ENCODE results near the gene PRSS2.

PRSS2 gene

GRCh38 chr7:142806022-142806356, 35.2 kb downstream of the PRSS2 start:
- Histone ChIP-seq H3K27ac (ENCODE audit: low read length) (peak overlapping the region; percentile 99; the same call in 1 of the 2 replicates), H3K79me2 (ENCODE audit: low read length) (no peaks in the 10 kb centered on the region), H3K9ac (ENCODE audit: low read length) (no peak overlapping the region), H3K4me1 (ENCODE audit: low read length) (peaks cover 60% of the 10 kb centered on the region), H4K20me1 (ENCODE audit: insufficient read depth, low read length) (no peaks in the 10 kb centered on the region), H3K9me3 (ENCODE audit: insufficient read depth, low read length) (peaks cover 16% of the 10 kb centered on the region), H3K4me2 (ENCODE audit: low read length) (no peak overlapping the region), H2AFZ (ENCODE audit: low read depth, low read length) (no peak overlapping the region), H3K4me3 (ENCODE audit: low read length) (no peak overlapping the region), H3K27me3 (ENCODE audit: low read depth, low read length) (no peaks in the 10 kb centered on the region), H3K36me3 (replicated peaks; ENCODE audit: low read depth, low read length) (peaks cover 30% of the 10 kb centered on the region)
- TF ChIP-seq CTCF (IDR thresholded peaks at IDR 0.05; ENCODE audit: low read depth, low read length) (no peak), EZH2phosphoT487 (IDR thresholded peaks at IDR 0.05; ENCODE audit: low read depth) (no peak)

- H3K27ac ChIP-seq (ENCODE audit: low read length), result peak overlapping the region; percentile 99
- H3K4me3 ChIP-seq (ENCODE audit: low read length), result peak overlapping the region; percentile 47; the same call in 1 of the 2 replicates
- H4K20me1 ChIP-seq (ENCODE audit: insufficient read depth, low read length), result no peaks in the 10 kb centered on the region
- peak overlapping the region; percentile 82 for H3K4me2 ChIP-seq (ENCODE audit: low read length)
- H3K9ac ChIP-seq (ENCODE audit: low read length), result peak overlapping the region; percentile 82; the same call in 1 of the 2 replicates
- peaks cover 16% of the 10 kb centered on the region for H3K9me3 ChIP-seq (ENCODE audit: insufficient read depth, low read length)
- TF ChIP-seq CTCF (IDR thresholded peaks at IDR 0.05; ENCODE audit: low read depth, low read length), result no peak
- no peak for TF ChIP-seq EZH2phosphoT487 (IDR thresholded peaks at IDR 0.05; ENCODE audit: low read depth)
- H3K4me1 ChIP-seq (ENCODE audit: low read length), result peaks cover 66% of the 10 kb centered on the region
- H3K79me2 ChIP-seq (ENCODE audit: low read length), result no peaks in the 10 kb centered on the region
- H3K27me3 ChIP-seq (ENCODE audit: low read depth, low read length), result no peaks in the 10 kb centered on the region; the same call in 1 of the 2 replicates
- no peak overlapping the region for H2AFZ ChIP-seq (ENCODE audit: low read depth, low read length)
- H3K36me3 ChIP-seq (replicated peaks; ENCODE audit: low read depth, low read length), result peaks cover 24% of the 10 kb centered on the region
Observed at GRCh38 chr7:142806957-142807356, 36.2 kb downstream of the PRSS2 start.

GRCh38 chr7:142807855-142808460, 37.2 kb downstream of the PRSS2 start:
- Histone ChIP-seq H3K9me3 (ENCODE audit: insufficient read depth, low read length) (peaks cover 16% of the 10 kb centered on the region), H3K36me3 (replicated peaks; ENCODE audit: low read depth, low read length) (peaks cover 20% of the 10 kb centered on the region), H3K4me3 (ENCODE audit: low read length) (peak overlapping the region; percentile 47), H2AFZ (ENCODE audit: low read depth, low read length) (0 out of 2 replicates have a peak overlapping the region, but pooled peaks have one; percentile 16), H3K27ac (ENCODE audit: low read length) (peak overlapping the region; percentile 99), H3K4me1 (ENCODE audit: low read length) (peaks cover 76% of the 10 kb centered on the region), H4K20me1 (ENCODE audit: insufficient read depth, low read length) (no peaks in the 10 kb centered on the region), H3K79me2 (ENCODE audit: low read length) (no peaks in the 10 kb centered on the region), H3K4me2 (ENCODE audit: low read length) (peak overlapping the region; percentile 82), H3K9ac (ENCODE audit: low read length) (peak overlapping the region; percentile 82), H3K27me3 (ENCODE audit: low read depth, low read length) (no peaks in the 10 kb centered on the region; the same call in 1 of the 2 replicates)
- TF ChIP-seq EZH2phosphoT487 (IDR thresholded peaks at IDR 0.05; ENCODE audit: low read depth) (no peak), CTCF (IDR thresholded peaks at IDR 0.05; ENCODE audit: low read depth, low read length) (no peak)

GRCh38 chr7:142808461-142808801, 37.7 kb downstream of the PRSS2 start:
- Histone ChIP-seq H3K36me3 (replicated peaks; ENCODE audit: low read depth, low read length) (peaks cover 17% of the 10 kb centered on the region), H3K9me3 (ENCODE audit: insufficient read depth, low read length) (peaks cover 16% of the 10 kb centered on the region), H4K20me1 (ENCODE audit: insufficient read depth, low read length) (no peaks in the 10 kb centered on the region), H3K9ac (ENCODE audit: low read length) (peak overlapping the region; percentile 82), H3K4me2 (ENCODE audit: low read length) (peak overlapping the region; percentile 82), H3K27ac (ENCODE audit: low read length) (peak overlapping the region; percentile 99), H3K79me2 (ENCODE audit: low read length) (no peaks in the 10 kb centered on the region), H3K27me3 (ENCODE audit: low read depth, low read length) (no peaks in the 10 kb centered on the region; the same call in 1 of the 2 replicates), H3K4me3 (ENCODE audit: low read length) (peak overlapping the region; percentile 47), H2AFZ (ENCODE audit: low read depth, low read length) (no peak overlapping the region), H3K4me1 (ENCODE audit: low read length) (peaks cover 77% of the 10 kb centered on the region)
- TF ChIP-seq EZH2phosphoT487 (IDR thresholded peaks at IDR 0.05; ENCODE audit: low read depth) (no peak), CTCF (IDR thresholded peaks at IDR 0.05; ENCODE audit: low read depth, low read length) (no peak)

All from OCI-LY3 (cell line).